ENCODE measurements around the gene CSNK2A1.

The CSNK2A1 gene

GRCh38 chr20:564192-564591, 20.6 kb upstream of the CSNK2A1 start:
- no peak for DNase-seq (ENCODE audit: low read depth, low spot score)

GRCh38 chr20:563187-563586, 19.6 kb upstream of the CSNK2A1 start:
- DNase-seq (ENCODE audit: low read depth, low spot score), result no peak

- no peak for DNase-seq (ENCODE audit: low read depth, low spot score)
These were observed 18.8 kb upstream of the CSNK2A1 start for GRCh38 chr20:562232-562897.

- peak; percentile 14 for DNase-seq (ENCODE audit: low read depth, low spot score)
These were observed 18.0 kb upstream of the CSNK2A1 start for GRCh38 chr20:561437-562231.

- no peak for DNase-seq (ENCODE audit: low read depth, low spot score)
These were observed 17.1 kb upstream of the CSNK2A1 start for GRCh38 chr20:560680-561079.

GRCh38 chr20:558117-558516, 14.5 kb upstream of the CSNK2A1 start:
- DNase-seq (ENCODE audit: low read depth, low spot score), result no peak

- DNase-seq (ENCODE audit: low read depth, low spot score), result no peak
These were observed 13.4 kb upstream of the CSNK2A1 start for GRCh38 chr20:556984-557383.

GRCh38 chr20:555976-556385, 12.4 kb upstream of the CSNK2A1 start:
- DNase-seq (ENCODE audit: low read depth, low spot score), result no peak

- no peak for DNase-seq (ENCODE audit: low read depth, low spot score)
These were observed 7.0 kb upstream of the CSNK2A1 start for GRCh38 chr20:550611-551010.

- no peak for DNase-seq (ENCODE audit: low read depth, low spot score)
These were observed 6.3 kb upstream of the CSNK2A1 start for GRCh38 chr20:549722-550496.

- DNase-seq (ENCODE audit: low read depth, low spot score), result no peak
These were observed 5.3 kb upstream of the CSNK2A1 start for GRCh38 chr20:548906-549305.

- no peak for DNase-seq (ENCODE audit: low read depth, low spot score)
These were observed 3.8 kb upstream of the CSNK2A1 start for GRCh38 chr20:547394-547793.

- no peak for DNase-seq (ENCODE audit: low read depth, low spot score)
These were observed 2.8 kb upstream of the CSNK2A1 start for GRCh38 chr20:546353-546752.

- no peak for DNase-seq (ENCODE audit: low read depth, low spot score)
These were observed 649 bp upstream of the CSNK2A1 start for GRCh38 chr20:544153-544725.

GRCh38 chr20:542777-543368, 717 bp downstream of the CSNK2A1 start:
- DNase-seq (ENCODE audit: low read depth, low spot score), result peak; percentile 3

- DNase-seq (ENCODE audit: low read depth, low spot score), result no peak
These were observed 3.0 kb downstream of the CSNK2A1 start for GRCh38 chr20:540391-541201.

GRCh38 chr20:539848-540247, 3.7 kb downstream of the CSNK2A1 start:
- no peak for DNase-seq (ENCODE audit: low read depth, low spot score)

GRCh38 chr20:539191-539590, 4.4 kb downstream of the CSNK2A1 start:
- no peak for DNase-seq (ENCODE audit: low read depth, low spot score)

GRCh38 chr20:537983-538382, 5.6 kb downstream of the CSNK2A1 start:
- no peak for DNase-seq (ENCODE audit: low read depth, low spot score)

- DNase-seq (ENCODE audit: low read depth, low spot score), result no peak
These were observed 7.1 kb downstream of the CSNK2A1 start for GRCh38 chr20:536426-537010.
